ENCODE data around the gene LPIN2. TPM values are rescaled to one million over a fixed set of nuclear protein-coding genes. Genes with fewer than 3 reads are reported as not detected.

The LPIN2 gene
- total and polyA plus RNA-seq, 2 of the 13 experiments (the other 11 are each of a cell fraction or from before 2014, with no cell fraction given): 46.0 to 119 TPM

DNA sequence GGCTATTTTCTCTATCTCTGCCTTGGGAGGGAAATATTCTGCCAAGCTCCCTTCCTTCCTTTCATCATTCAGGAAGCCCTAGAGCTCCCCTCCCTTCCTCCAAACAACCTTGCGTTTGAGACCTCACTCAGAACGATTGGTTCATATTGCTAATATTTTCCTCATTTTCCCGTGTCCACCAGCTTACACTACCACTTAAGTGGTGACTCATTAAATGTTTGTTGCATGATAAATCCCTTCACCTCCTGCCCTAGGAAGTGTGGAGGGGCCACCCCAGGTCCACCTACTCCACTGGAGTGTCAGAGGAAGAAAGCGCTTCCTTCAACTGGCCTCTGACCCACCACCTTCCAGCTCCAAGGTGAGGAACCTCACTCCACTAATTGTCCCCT, 2.3 kb upstream of the LPIN2 start (continued):
- TF ChIP-seq ZNF646 (CRISPR knock-in tag; IDR thresholded peaks at IDR 0.05) (no peak), PAF1 (CRISPR knock-in tag; IDR thresholded peaks at IDR 0.05) (no peak), ZBTB20 (CRISPR knock-in tag; IDR thresholded peaks at IDR 0.05; ENCODE audit: borderline replicate concordance, low read depth) (no peak), ZNF841 (CRISPR knock-in tag; IDR thresholded peaks at IDR 0.05; ENCODE audit: borderline replicate concordance) (no peak), ZNF20 (CRISPR knock-in tag; IDR thresholded peaks at IDR 0.05) (no peak), RCOR2 (CRISPR knock-in tag; IDR thresholded peaks at IDR 0.05) (no peak), ZNF773 (CRISPR knock-in tag; IDR thresholded peaks at IDR 0.05; ENCODE audit: borderline replicate concordance) (no peak), CEBPG (CRISPR knock-in tag; IDR thresholded peaks at IDR 0.05) (peak; percentile 21; the same call in 1 of the 2 replicates), JUNB (CRISPR knock-in tag; IDR thresholded peaks at IDR 0.05; ENCODE audit: borderline replicate concordance) (no peak), ISL2 (CRISPR knock-in tag; IDR thresholded peaks at IDR 0.05) (no peak), HIVEP1 (CRISPR knock-in tag; IDR thresholded peaks at IDR 0.05) (no peak), PAWR (CRISPR knock-in tag; IDR thresholded peaks at IDR 0.05; ENCODE audit: borderline replicate concordance) (no peak), HNRNPLL (IDR thresholded peaks at IDR 0.05; ENCODE audit: low read depth, low read length, poor library complexity, severe bottlenecking) (no peak), USF2 (IDR thresholded peaks at IDR 0.05; ENCODE audit: low read depth, low read length) (no peak), USF2 (CRISPR knock-in tag; IDR thresholded peaks at IDR 0.05; ENCODE audit: borderline replicate concordance) (no peak), MIXL1 (CRISPR knock-in tag; IDR thresholded peaks at IDR 0.05) (0 out of 2 replicates have a peak, but pooled peaks have one; percentile 14), ELF4 (CRISPR knock-in tag; IDR thresholded peaks at IDR 0.05; ENCODE audit: borderline replicate concordance) (no peak), CHD4 (IDR thresholded peaks at IDR 0.05; ENCODE audit: borderline replicate concordance, low read length) (no peak), ZNF354B (CRISPR knock-in tag; IDR thresholded peaks at IDR 0.05) (no peak)
- TF ChIP-seq, protein P1, sequence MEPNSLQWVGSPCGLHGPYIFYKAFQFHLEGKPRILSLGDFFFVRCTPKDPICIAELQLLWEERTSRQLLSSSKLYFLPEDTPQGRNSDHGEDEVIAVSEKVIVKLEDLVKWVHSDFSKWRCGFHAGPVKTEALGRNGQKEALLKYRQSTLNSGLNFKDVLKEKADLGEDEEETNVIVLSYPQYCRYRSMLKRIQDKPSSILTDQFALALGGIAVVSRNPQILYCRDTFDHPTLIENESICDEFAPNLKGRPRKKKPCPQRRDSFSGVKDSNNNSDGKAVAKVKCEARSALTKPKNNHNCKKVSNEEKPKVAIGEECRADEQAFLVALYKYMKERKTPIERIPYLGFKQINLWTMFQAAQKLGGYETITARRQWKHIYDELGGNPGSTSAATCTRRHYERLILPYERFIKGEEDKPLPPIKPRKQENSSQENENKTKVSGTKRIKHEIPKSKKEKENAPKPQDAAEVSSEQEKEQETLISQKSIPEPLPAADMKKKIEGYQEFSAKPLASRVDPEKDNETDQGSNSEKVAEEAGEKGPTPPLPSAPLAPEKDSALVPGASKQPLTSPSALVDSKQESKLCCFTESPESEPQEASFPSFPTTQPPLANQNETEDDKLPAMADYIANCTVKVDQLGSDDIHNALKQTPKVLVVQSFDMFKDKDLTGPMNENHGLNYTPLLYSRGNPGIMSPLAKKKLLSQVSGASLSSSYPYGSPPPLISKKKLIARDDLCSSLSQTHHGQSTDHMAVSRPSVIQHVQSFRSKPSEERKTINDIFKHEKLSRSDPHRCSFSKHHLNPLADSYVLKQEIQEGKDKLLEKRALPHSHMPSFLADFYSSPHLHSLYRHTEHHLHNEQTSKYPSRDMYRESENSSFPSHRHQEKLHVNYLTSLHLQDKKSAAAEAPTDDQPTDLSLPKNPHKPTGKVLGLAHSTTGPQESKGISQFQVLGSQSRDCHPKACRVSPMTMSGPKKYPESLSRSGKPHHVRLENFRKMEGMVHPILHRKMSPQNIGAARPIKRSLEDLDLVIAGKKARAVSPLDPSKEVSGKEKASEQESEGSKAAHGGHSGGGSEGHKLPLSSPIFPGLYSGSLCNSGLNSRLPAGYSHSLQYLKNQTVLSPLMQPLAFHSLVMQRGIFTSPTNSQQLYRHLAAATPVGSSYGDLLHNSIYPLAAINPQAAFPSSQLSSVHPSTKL (CRISPR knock-in tag; IDR thresholded peaks at IDR 0.05): peak; percentile 62

All from HepG2 (cell line).